Measurements from ENCODE around the gene CDK10. TPM values are rescaled to one million over a fixed set of nuclear protein-coding genes. Genes with fewer than 3 reads are reported as not detected.
"Not testable (repeated sequence)": the region's sequence is repeated elsewhere in the genome, so short reads cannot be mapped to it uniquely, and the experiment has no call there.

CDK10 gene
- total RNA-seq, 5 donors from 2014 or later (not counting 1 experiment from before 2014, with no cell fraction given), result 108 to 163 (median 138) TPM

- H3K27ac Mint-ChIP-seq, result no peak overlapping the region
- Histone ChIP-seq H3K36me3 (ENCODE audit: control insufficient read depth in 2 of 2, extremely low read depth in 1 of 2, insufficient read depth in 1 of 2, low read length in 1 of 2) (peaks cover 21 to 44% of the 10 kb centered on the region in 2 donors), H3K27ac (ENCODE audit: low read length) (no peak overlapping the region), H3K9me3 (no peaks in the 10 kb centered on the region), H3K4me3 (ENCODE audit: control insufficient read depth in 1 of 2, extremely low read depth in 1 of 2, low read length in 1 of 2) (no peak overlapping the region), H3K27me3 (replicated peaks in 1 of 2; ENCODE audit: control insufficient read depth in 2 of 2, extremely low read depth in 1 of 2, insufficient read depth in 2 of 2, low read length in 1 of 2) (no peaks in the 10 kb centered on the region), H3K4me1 (ENCODE audit: control insufficient read depth in 1 of 2, extremely low read depth in 1 of 2, insufficient read depth in 2 of 2, low read length in 2 of 2) (peaks cover 7 to 31% of the 10 kb centered on the region in 2 experiments)
- H3K4me1 Mint-ChIP-seq, result peaks cover 11 to 28% (median 21%) of the 10 kb centered on the region in 3 donors
- CTCF ChIA-PET, result no interaction called here
- H3K27me3 Mint-ChIP-seq, result no peaks in the 10 kb centered on the region
- WGBS (ENCODE audit: insufficient coverage), result 92% methylated on average over 12 of the region's 13 CpGs
- ATAC-seq (replicated peaks in 1 of 4), result no peak
- no peaks in the 10 kb centered on the region for H3K9me3 Mint-ChIP-seq
- no peak overlapping the region for H3K4me3 Mint-ChIP-seq
- POLR2A ChIA-PET, result no interaction called here
- peaks cover 10% of the 10 kb centered on the region for H3K36me3 Mint-ChIP-seq
- DNase-seq, result no peak
Observed at GRCh38 chr16:89691986-89692569, 5.6 kb downstream of the CDK10 start.

- ATAC-seq (replicated peaks in 1 of 4) (no peak), DNase-seq (no peak)
- H3K4me1 ChIP-seq (ENCODE audit: control insufficient read depth in 1 of 2, extremely low read depth in 1 of 2, insufficient read depth in 2 of 2, low read length in 2 of 2), result peaks cover 0 to 25% of the 10 kb centered on the region in 2 experiments
- ChIA-PET CTCF (no interaction called here), POLR2A (no interaction called here)
- no peaks in the 10 kb centered on the region for H3K27me3 Mint-ChIP-seq
- H3K27me3 ChIP-seq (replicated peaks in 1 of 2; ENCODE audit: control insufficient read depth in 2 of 2, extremely low read depth in 1 of 2, insufficient read depth in 2 of 2, low read length in 1 of 2), result no peaks in the 10 kb centered on the region
- peaks cover 21 to 50% of the 10 kb centered on the region in 2 donors for H3K36me3 ChIP-seq (ENCODE audit: control insufficient read depth in 2 of 2, extremely low read depth in 1 of 2, insufficient read depth in 1 of 2, low read length in 1 of 2)
- peak overlapping the region in 1 of 3 donors; percentile 13 for H3K4me3 Mint-ChIP-seq
- no peaks in the 10 kb centered on the region for H3K9me3 ChIP-seq
- no peak overlapping the region for H3K4me3 ChIP-seq (ENCODE audit: control insufficient read depth in 1 of 2, extremely low read depth in 1 of 2, low read length in 1 of 2)
- H3K27ac ChIP-seq (ENCODE audit: low read length), result no peak overlapping the region
- H3K9me3 Mint-ChIP-seq, result no peaks in the 10 kb centered on the region
- peaks cover 10% of the 10 kb centered on the region for H3K36me3 Mint-ChIP-seq
- WGBS (ENCODE audit: insufficient coverage), result 95% methylated on average over 11 of the region's 11 CpGs
- no peak overlapping the region for H3K27ac Mint-ChIP-seq
- peaks cover 4 to 20% (median 11%) of the 10 kb centered on the region in 3 donors for H3K4me1 Mint-ChIP-seq
Observed at GRCh38 chr16:89693289-89693731, 6.8 kb downstream of the CDK10 start.

DNA sequence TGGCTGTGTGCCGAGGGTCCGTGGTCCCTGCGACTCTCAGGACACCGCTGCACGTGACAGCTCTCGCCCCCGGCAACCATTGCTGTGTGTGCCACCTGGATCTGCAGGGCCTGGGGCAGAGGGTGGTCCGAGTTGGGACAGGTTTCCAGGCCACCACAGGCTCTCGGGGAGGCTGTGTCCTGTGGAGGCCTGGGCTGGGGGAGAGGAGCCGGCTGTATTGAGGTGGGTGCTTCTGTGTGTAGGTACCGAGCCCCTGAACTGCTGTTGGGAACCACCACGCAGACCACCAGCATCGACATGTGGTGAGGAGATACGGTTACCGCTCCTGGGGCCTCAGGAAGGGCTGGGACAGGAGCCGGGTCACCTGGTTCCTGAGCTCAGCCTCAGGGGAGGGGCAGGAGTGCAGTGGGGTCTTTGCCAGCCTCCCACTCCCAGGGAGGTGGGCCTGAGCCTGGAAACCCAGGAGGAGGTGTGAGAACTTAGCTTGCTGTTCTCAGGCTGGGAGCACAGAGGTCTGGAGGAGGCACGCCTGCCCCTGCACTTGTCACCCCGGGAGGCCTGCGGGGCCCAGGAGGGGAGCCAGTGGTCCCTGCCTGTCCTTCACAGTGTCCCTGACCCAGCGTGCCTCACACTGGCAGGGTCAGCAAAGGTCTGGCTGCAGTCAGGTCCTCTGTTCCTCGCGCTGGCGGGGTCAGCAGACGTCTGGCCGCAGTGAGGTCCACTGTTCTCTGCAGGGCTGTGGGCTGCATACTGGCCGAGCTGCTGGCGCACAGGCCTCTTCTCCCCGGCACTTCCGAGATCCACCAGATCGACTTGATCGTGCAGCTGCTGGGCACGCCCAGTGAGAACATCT is 7.7 kb downstream of the CDK10 start:
- H3K27me3 ChIP-seq (replicated peaks in 1 of 2; ENCODE audit: control insufficient read depth in 2 of 2, extremely low read depth in 1 of 2, insufficient read depth in 2 of 2, low read length in 1 of 2), result no peaks in the 10 kb centered on the region
- Mint-ChIP-seq H3K27ac (no peak overlapping the region), H3K4me3 (no peak overlapping the region), H3K9me3 (no peaks in the 10 kb centered on the region), H3K36me3 (peaks cover 10% of the 10 kb centered on the region), H3K4me1 (peaks cover 4 to 21% (median 11%) of the 10 kb centered on the region in 3 donors), H3K27me3 (no peaks in the 10 kb centered on the region)
- H3K4me3 ChIP-seq (ENCODE audit: control insufficient read depth in 1 of 2, extremely low read depth in 1 of 2, low read length in 1 of 2), result no peak overlapping the region
- CTCF ChIA-PET, result no interaction called here
- no peak for ATAC-seq (replicated peaks in 1 of 4)
- H3K27ac ChIP-seq (ENCODE audit: low read length), result no peak overlapping the region
- WGBS (ENCODE audit: insufficient coverage), result 90% methylated on average over 28 of the region's 32 CpGs
- peaks cover 0 to 25% of the 10 kb centered on the region in 2 experiments for H3K4me1 ChIP-seq (ENCODE audit: control insufficient read depth in 1 of 2, extremely low read depth in 1 of 2, insufficient read depth in 2 of 2, low read length in 2 of 2)
- H3K36me3 ChIP-seq (ENCODE audit: control insufficient read depth in 2 of 2, extremely low read depth in 1 of 2, insufficient read depth in 1 of 2, low read length in 1 of 2), result peaks cover 21 to 50% of the 10 kb centered on the region in 2 donors
- POLR2A ChIA-PET, result no interaction called here
- H3K9me3 ChIP-seq, result no peaks in the 10 kb centered on the region
- no peak for DNase-seq

- 85% methylated on average over 16 of the region's 23 CpGs for WGBS (ENCODE audit: insufficient coverage)
- H3K27me3 Mint-ChIP-seq, POLR2A ChIA-PET: not testable (repeated sequence)
Observed at GRCh38 chr16:89694784-89695085, 8.2 kb downstream of the CDK10 start.

DNA sequence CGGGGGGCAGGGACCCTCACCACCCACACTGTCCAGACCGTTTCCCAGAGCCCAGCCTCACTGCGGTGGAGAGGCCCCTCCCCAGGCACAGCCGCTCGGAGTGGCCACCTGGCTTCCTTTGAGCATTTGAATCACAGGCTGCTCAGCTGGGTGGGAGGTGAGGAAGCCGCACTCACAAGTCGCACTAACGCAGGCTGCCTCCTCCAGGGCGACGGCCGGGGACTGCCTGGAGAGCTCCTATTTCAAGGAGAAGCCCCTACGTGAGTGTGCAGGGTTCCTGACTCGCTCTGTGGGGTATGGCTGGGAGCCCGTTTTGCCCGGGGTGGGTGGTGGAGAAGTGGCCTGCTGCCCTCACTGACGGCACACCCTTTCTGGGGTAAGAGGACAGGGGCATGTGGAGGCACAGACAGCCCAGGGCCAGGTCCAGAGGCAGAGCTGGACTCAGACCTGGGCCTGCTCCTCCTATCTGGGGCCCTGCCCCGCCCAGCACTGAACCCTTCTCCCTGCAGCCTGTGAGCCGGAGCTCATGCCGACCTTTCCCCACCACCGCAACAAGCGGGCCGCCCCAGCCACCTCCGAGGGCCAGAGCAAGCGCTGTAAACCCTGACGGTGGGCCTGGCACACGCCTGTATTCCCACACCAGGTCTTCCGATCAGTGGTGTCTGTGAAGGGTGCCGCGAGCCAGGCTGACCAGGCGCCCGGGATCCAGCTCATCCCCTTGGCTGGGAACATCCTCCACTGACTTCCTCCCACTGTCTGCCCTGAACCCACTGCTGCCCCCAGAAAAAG is 8.8 kb downstream of the CDK10 start:
- no peak for ATAC-seq (replicated peaks in 1 of 4)
- H3K9me3 Mint-ChIP-seq, result no peaks in the 10 kb centered on the region
- H3K27me3 Mint-ChIP-seq, result no peaks in the 10 kb centered on the region
- Histone ChIP-seq H3K36me3 (ENCODE audit: control insufficient read depth in 2 of 2, extremely low read depth in 1 of 2, insufficient read depth in 1 of 2, low read length in 1 of 2) (peaks cover 21 to 50% of the 10 kb centered on the region in 2 donors), H3K27me3 (replicated peaks in 1 of 2; ENCODE audit: control insufficient read depth in 2 of 2, extremely low read depth in 1 of 2, insufficient read depth in 2 of 2, low read length in 1 of 2) (no peaks in the 10 kb centered on the region), H3K9me3 (no peaks in the 10 kb centered on the region), H3K27ac (ENCODE audit: low read length) (no peak overlapping the region), H3K4me3 (ENCODE audit: control insufficient read depth in 1 of 2, extremely low read depth in 1 of 2, low read length in 1 of 2) (no peak overlapping the region), H3K4me1 (ENCODE audit: control insufficient read depth in 1 of 2, extremely low read depth in 1 of 2, insufficient read depth in 2 of 2, low read length in 2 of 2) (peaks cover 2 to 33% of the 10 kb centered on the region in 2 experiments)
- no peak for DNase-seq
- no peak overlapping the region for H3K4me3 Mint-ChIP-seq
- 97% methylated on average over 19 of the region's 31 CpGs for WGBS (ENCODE audit: insufficient coverage)
- no peak overlapping the region for H3K27ac Mint-ChIP-seq
- peaks cover 6% of the 10 kb centered on the region for H3K36me3 Mint-ChIP-seq
- POLR2A ChIA-PET, result no interaction called here
- peaks cover 6 to 28% (median 16%) of the 10 kb centered on the region in 3 donors for H3K4me1 Mint-ChIP-seq
- CTCF ChIA-PET, result no interaction called here

More at GRCh38 chr16:89694784-89695085, 8.2 kb downstream of the CDK10 start:
- H3K9me3 ChIP-seq; H3K36me3 Mint-ChIP-seq; CTCF ChIA-PET; DNase-seq; ATAC-seq (replicated peaks in 1 of 4); H3K9me3 Mint-ChIP-seq; H3K4me3 ChIP-seq (ENCODE audit: control insufficient read depth in 1 of 2, extremely low read depth in 1 of 2, low read length in 1 of 2); H3K27ac ChIP-seq (ENCODE audit: low read length); H3K27ac Mint-ChIP-seq; H3K4me3 Mint-ChIP-seq; H3K27me3 ChIP-seq (replicated peaks in 1 of 2; ENCODE audit: control insufficient read depth in 2 of 2, extremely low read depth in 1 of 2, insufficient read depth in 2 of 2, low read length in 1 of 2): not testable (repeated sequence)
- Histone ChIP-seq H3K4me1 (ENCODE audit: control insufficient read depth in 1 of 2, extremely low read depth in 1 of 2, insufficient read depth in 2 of 2, low read length in 2 of 2) (peaks cover 0 to 27% of the 10 kb centered on the region in 2 experiments), H3K36me3 (ENCODE audit: control insufficient read depth in 2 of 2, extremely low read depth in 1 of 2, insufficient read depth in 1 of 2, low read length in 1 of 2) (peaks cover 21 to 50% of the 10 kb centered on the region in 2 donors)
- peaks cover 5 to 24% (median 11%) of the 10 kb centered on the region in 3 donors for H3K4me1 Mint-ChIP-seq

- POLR2A ChIA-PET, result interaction anchor here in 1 of 2 donors (0.6 kb wide), 1 partner anchor 19 kb away, joined by 3 read pairs; no protein-coding TSS in a partner anchor
- H3K36me3 ChIP-seq (ENCODE audit: control insufficient read depth in 2 of 2, extremely low read depth in 1 of 2, insufficient read depth in 1 of 2, low read length in 1 of 2), result peaks cover 21 to 45% of the 10 kb centered on the region in 2 donors
- H3K4me1 ChIP-seq (ENCODE audit: control insufficient read depth in 1 of 2, extremely low read depth in 1 of 2, insufficient read depth in 2 of 2, low read length in 2 of 2), result peaks cover 2 to 39% of the 10 kb centered on the region in 2 experiments
- H3K4me3 ChIP-seq (ENCODE audit: control insufficient read depth in 1 of 2, extremely low read depth in 1 of 2, low read length in 1 of 2), result no peak overlapping the region
- Mint-ChIP-seq H3K27ac (no peak overlapping the region), H3K4me3 (no peak overlapping the region), H3K4me1 (peaks cover 5 to 30% (median 16%) of the 10 kb centered on the region in 3 donors), H3K36me3 (peaks cover 5% of the 10 kb centered on the region), H3K9me3 (no peaks in the 10 kb centered on the region), H3K27me3 (no peaks in the 10 kb centered on the region)
- no peak for ATAC-seq (replicated peaks in 1 of 4)
- no peaks in the 10 kb centered on the region for H3K27me3 ChIP-seq (replicated peaks in 1 of 2; ENCODE audit: control insufficient read depth in 2 of 2, extremely low read depth in 1 of 2, insufficient read depth in 2 of 2, low read length in 1 of 2)
- no peaks in the 10 kb centered on the region for H3K9me3 ChIP-seq
- H3K27ac ChIP-seq (ENCODE audit: low read length), result no peak overlapping the region
- WGBS (ENCODE audit: insufficient coverage), result 74% methylated on average over 22 of the region's 25 CpGs
- CTCF ChIA-PET, result no interaction called here
- no peak for DNase-seq
Observed at GRCh38 chr16:89695875-89696669, 9.6 kb downstream of the CDK10 start.

Measured in T-cell (primary cell).